Large intestine (tissue), 3 donors: ENCODE data around the gene FOXN1. TPM values are rescaled to one million over a fixed set of nuclear protein-coding genes. Genes with fewer than 3 reads are reported as not detected.

ENCODE experiments used
- DNase-seq, 2 donors: peaks; one replicate each; pipeline versions ENCODE4 v3.0.0 to v3.0.0-alpha.2; 2013
- H3K27ac ChIP-seq: one replicate; pipeline ENCODE4 v1.5.1; 2013; ENCODE audit warnings: low read length
- H3K27me3 ChIP-seq: 2 replicates; pipeline ENCODE4 v1.6.1; 2013; ENCODE audit warnings: low read length; ENCODE audit not compliant: control insufficient read depth, insufficient read depth
- H3K36me3 ChIP-seq: 2 replicates; pipeline ENCODE4 v1.6.1; 2013; ENCODE audit warnings: low read length; ENCODE audit not compliant: control insufficient read depth, insufficient read depth
- H3K4me1 ChIP-seq: one replicate; pipeline ENCODE4 v1.6.1; 2013; ENCODE audit warnings: low read length; ENCODE audit not compliant: control insufficient read depth, insufficient read depth
- H3K4me3 ChIP-seq: one replicate; pipeline ENCODE4 v1.5.1; 2013; ENCODE audit warnings: low read length
- H3K9me3 ChIP-seq: one replicate; pipeline ENCODE4 v1.6.1; 2013; ENCODE audit warnings: mild to moderate bottlenecking, low read depth, low read length, moderate library complexity; ENCODE audit not compliant: control insufficient read depth
- WGBS: methylation state at CpG from one replicate; pipeline ENCODE4 v1.1.5; 2013; ENCODE audit warnings: low lambda C conversion rate; ENCODE audit not compliant: insufficient coverage; 5-methylcytosine and 5-hydroxymethylcytosine counted together
- polyA plus RNA-seq: library from polyadenylated mRNA; unstranded; fragments of 120-200 nt; gene quantifications from one replicate; pipeline ENCODE4 v1.2.1, GENCODE V29; 2013

Gene FOXN1
- polyA plus RNA-seq, 1 donor: 0.04 TPM

GRCh38 chr17:28477928-28478327 lies 28.2 kb upstream of the FOXN1 start:
- H3K4me3 ChIP-seq: no peak overlapping the region
- no peaks in the 10 kb centered on the region for H3K36me3 ChIP-seq
- peaks cover 58% of the 10 kb centered on the region for H3K4me1 ChIP-seq
- no peak for DNase-seq
- no CpG with 5 or more reads among the region's 7 CpGs for WGBS
- H3K27ac ChIP-seq: no peak overlapping the region
- no peaks in the 10 kb centered on the region for H3K9me3 ChIP-seq
- H3K27me3 ChIP-seq: no peaks in the 10 kb centered on the region

- Histone ChIP-seq H3K4me1 (peaks cover 51% of the 10 kb centered on the region), H3K27me3 (no peaks in the 10 kb centered on the region), H3K36me3 (no peaks in the 10 kb centered on the region), H3K4me3 (no peak overlapping the region), H3K9me3 (no peaks in the 10 kb centered on the region), H3K27ac (no peak overlapping the region)
- DNase-seq: no peak
- WGBS: no CpG with 5 or more reads among the region's 3 CpGs
These were observed 27.2 kb upstream of the FOXN1 start for GRCh38 chr17:28478712-28479615.

- Histone ChIP-seq H3K4me3 (no peak overlapping the region), H3K36me3 (no peaks in the 10 kb centered on the region), H3K4me1 (peaks cover 48% of the 10 kb centered on the region), H3K27me3 (no peaks in the 10 kb centered on the region), H3K9me3 (no peaks in the 10 kb centered on the region), H3K27ac (peak overlapping the region; percentile 36)
- WGBS: no CpG with 5 or more reads among the region's 5 CpGs
- peak in 1 of 2 donors; percentile 74 for DNase-seq
These were observed 25.9 kb upstream of the FOXN1 start for GRCh38 chr17:28480278-28480677.

GRCh38 chr17:28480799-28481571 lies 25.2 kb upstream of the FOXN1 start:
- Histone ChIP-seq H3K4me3 (no peak overlapping the region), H3K36me3 (no peaks in the 10 kb centered on the region), H3K27ac (peak overlapping the region; percentile 36), H3K27me3 (no peaks in the 10 kb centered on the region), H3K9me3 (no peaks in the 10 kb centered on the region), H3K4me1 (peaks cover 43% of the 10 kb centered on the region)
- 92% methylated on average over 2 of the region's 10 CpGs for WGBS
- peak in 1 of 2 donors; percentile 57 for DNase-seq

GRCh38 chr17:28482551-28483199 lies 23.5 kb upstream of the FOXN1 start:
- H3K27ac ChIP-seq: peak overlapping the region; percentile 10
- no peaks in the 10 kb centered on the region for H3K27me3 ChIP-seq
- DNase-seq: peak; percentile 71 to 86
- H3K9me3 ChIP-seq: no peaks in the 10 kb centered on the region
- no peaks in the 10 kb centered on the region for H3K36me3 ChIP-seq
- H3K4me1 ChIP-seq: peaks cover 48% of the 10 kb centered on the region
- no peak overlapping the region for H3K4me3 ChIP-seq
- 100% methylated on average over 1 of the region's 10 CpGs for WGBS

GRCh38 chr17:28484296-28484695 lies 21.9 kb upstream of the FOXN1 start:
- Histone ChIP-seq H3K27me3 (no peaks in the 10 kb centered on the region), H3K4me1 (peaks cover 62% of the 10 kb centered on the region), H3K4me3 (no peak overlapping the region), H3K27ac (no peak overlapping the region), H3K36me3 (no peaks in the 10 kb centered on the region), H3K9me3 (no peaks in the 10 kb centered on the region)
- DNase-seq: no peak
- WGBS: 60% methylated on average over 1 of the region's 2 CpGs

- Histone ChIP-seq H3K27ac (no peak overlapping the region), H3K4me1 (peaks cover 67% of the 10 kb centered on the region), H3K36me3 (no peaks in the 10 kb centered on the region), H3K4me3 (no peak overlapping the region), H3K9me3 (no peaks in the 10 kb centered on the region), H3K27me3 (no peaks in the 10 kb centered on the region)
- no CpG with 5 or more reads among the region's 3 CpGs for WGBS
- peak in 1 of 2 donors; percentile 37 for DNase-seq
These were observed 21.1 kb upstream of the FOXN1 start for GRCh38 chr17:28485049-28485448.

- DNase-seq: peak; percentile 59 to 81
- peak overlapping the region; percentile 83 for H3K27ac ChIP-seq
- no CpG with 5 or more reads among the region's 5 CpGs for WGBS
These were observed 18.1 kb upstream of the FOXN1 start for GRCh38 chr17:28487881-28488532.

GRCh38 chr17:28488533-28489276 lies 17.4 kb upstream of the FOXN1 start:
- no CpG with 5 or more reads among the region's 7 CpGs for WGBS
- no peak for DNase-seq

More at GRCh38 chr17:28487881-28488532, 18.1 kb upstream of the FOXN1 start:
- H3K36me3 ChIP-seq: peaks cover 18% of the 10 kb centered on the region
- H3K4me1 ChIP-seq: peaks cover 49% of the 10 kb centered on the region
- no peaks in the 10 kb centered on the region for H3K9me3 ChIP-seq
- H3K4me3 ChIP-seq: no peak overlapping the region
- H3K27me3 ChIP-seq: no peaks in the 10 kb centered on the region

More at GRCh38 chr17:28488533-28489276, 17.4 kb upstream of the FOXN1 start:
- H3K9me3 ChIP-seq: no peaks in the 10 kb centered on the region
- H3K4me3 ChIP-seq: no peak overlapping the region
- H3K4me1 ChIP-seq: peaks cover 46% of the 10 kb centered on the region
- peaks cover 22% of the 10 kb centered on the region for H3K36me3 ChIP-seq
- H3K27me3 ChIP-seq: no peaks in the 10 kb centered on the region
- peak overlapping the region; percentile 83 for H3K27ac ChIP-seq
